Hepatocyte (in vitro differentiated cells): ENCODE data around the gene CFAP68. TPM values are rescaled to one million over a fixed set of nuclear protein-coding genes. Genes with fewer than 3 reads are reported as not detected.
"Not testable (repeated sequence)": the region's sequence is repeated elsewhere in the genome, so short reads cannot be mapped to it uniquely, and the experiment has no call there.

Source experiments
- DNase-seq: peaks from one replicate; pipeline ENCODE4 v3.0.0-alpha.2; 2016; ENCODE audit warnings: low spot score
- H2AFZ ChIP-seq: fragments of 200-600 bp; sonication (generic); 2 replicates; pipeline ENCODE4 v1.6.0; 2016; ENCODE audit warnings: antibody characterized with exemption, mild to moderate bottlenecking
- H3K27ac ChIP-seq: fragments of 200-600 bp; sonication (generic); 2 replicates; pipeline ENCODE4 v1.5.1; 2016; ENCODE audit warnings: mild to moderate bottlenecking
- H3K27me3 ChIP-seq: fragments of 200-600 bp; sonication (generic); 2 replicates; pipeline ENCODE4 v1.6.1; 2016
- H3K36me3 ChIP-seq: fragments of 200-600 bp; sonication (generic); replicated peaks from 2 replicates; pipeline ENCODE4 v1.5.1; 2016; ENCODE audit warnings: low read depth; ENCODE audit not compliant: insufficient read depth
- H3K4me1 ChIP-seq: fragments of 200-600 bp; sonication (generic); 2 replicates; pipeline ENCODE4 v1.5.1; 2016; ENCODE audit warnings: mild to moderate bottlenecking, moderate library complexity; ENCODE audit not compliant: insufficient read depth
- H3K4me2 ChIP-seq: fragments of 200-600 bp; sonication (generic); 2 replicates; pipeline ENCODE4 v1.6.0; 2016
- H3K4me3 ChIP-seq: fragments of 200-600 bp; sonication (generic); 2 replicates; pipeline ENCODE4 v1.5.1; 2016; ENCODE audit warnings: mild to moderate bottlenecking
- H3K79me2 ChIP-seq: fragments of 200-600 bp; sonication (generic); 2 replicates; pipeline ENCODE4 v1.6.0; 2017; ENCODE audit warnings: mild to moderate bottlenecking
- H3K9me2 ChIP-seq: fragments of 200-600 bp; sonication (generic); replicated peaks from 2 replicates; pipeline ENCODE4 v1.6.0; 2017; ENCODE audit warnings: mild to moderate bottlenecking; ENCODE audit not compliant: insufficient read depth
- H3K9me3 ChIP-seq: fragments of 200-600 bp; sonication (generic); 2 replicates; pipeline ENCODE4 v1.5.1; 2016; ENCODE audit warnings: low read depth, mild to moderate bottlenecking
- H4K20me1 ChIP-seq: fragments of 200-600 bp; sonication (generic); 2 replicates; pipeline ENCODE4 v1.6.0; 2016; ENCODE audit warnings: mild to moderate bottlenecking; ENCODE audit not compliant: insufficient read depth, poor library complexity, severe bottlenecking
- EZH2 ChIP-seq: fragments of 200-600 bp; sonication (generic); IDR thresholded peaks from 2 replicates; pipeline ENCODE4 v1.6.1; 2016; ENCODE audit warnings: antibody characterized with exemption, mild to moderate bottlenecking, borderline replicate concordance
- EZH2phosphoT487 ChIP-seq: fragments of 200-600 bp; sonication (generic); IDR thresholded peaks from one replicate; pipeline ENCODE4 v1.6.1; 2018; ENCODE audit warnings: antibody characterized with exemption, mild to moderate bottlenecking, low read depth, moderate library complexity; ENCODE audit not compliant: unreplicated experiment, severe bottlenecking
- WGBS: methylation state at CpG from one replicate; pipeline ENCODE4 v1.1.6; 2016; ENCODE audit warnings: low lambda C conversion rate; ENCODE audit errors: missing lambda C conversion rate; 5-methylcytosine and 5-hydroxymethylcytosine counted together
- polyA plus RNA-seq: library from polyadenylated mRNA; unstranded; fragments of >200 nt; fragmentation: Nextera tagmentation; extraction: Ambion mirVana; gene quantifications from 2 replicates; pipeline ENCODE4 v1.2.1, GENCODE V29; 2016
- total RNA-seq: library from RNA; depleted of rRNA; stranded (reverse); fragments of >200 nt; gene quantifications from 2 replicates; pipeline ENCODE4 v1.2.3, GENCODE V29; 2014
- TF ChIP-seq, protein P1 (sequence below): fragments of 200-600 bp; sonication (generic); IDR thresholded peaks from 2 replicates; pipeline ENCODE4 v1.5.1; 2016; ENCODE audit warnings: antibody characterized with exemption, mild to moderate bottlenecking; ENCODE audit not compliant: poor library complexity

Gene CFAP68
- total and polyA plus RNA-seq, 2 experiments from 2014 or later, result 21.8 to 24.6 TPM

DNA sequence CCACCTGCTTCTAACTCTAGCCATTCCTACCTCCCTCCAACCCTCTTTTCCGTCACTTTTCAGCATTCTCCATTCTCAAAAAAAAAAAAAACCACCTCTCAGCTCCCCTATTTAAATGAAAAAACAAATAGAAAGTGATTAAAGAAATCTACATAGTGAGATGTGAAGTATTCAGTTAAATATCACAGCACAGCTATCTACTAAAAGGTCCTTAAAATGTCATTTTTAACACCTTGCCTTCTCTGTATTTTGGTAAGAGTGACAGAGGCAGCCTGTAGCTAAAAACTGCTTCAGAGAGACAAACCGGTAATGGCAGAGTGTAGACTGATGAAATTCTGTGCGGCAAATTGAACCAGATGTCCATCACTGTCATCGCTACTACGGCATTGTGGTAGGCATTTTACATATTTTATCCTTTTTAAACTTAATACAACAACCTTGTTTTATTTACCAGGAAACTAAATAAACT lies 7.6 kb upstream of the CFAP68 start:
- Histone ChIP-seq H2AFZ (peak overlapping the region; percentile 96), H3K4me2 (peak overlapping the region; percentile 86), H4K20me1 (no peaks in the 10 kb centered on the region), H3K27me3 (no peaks in the 10 kb centered on the region), H3K27ac (peak overlapping the region; percentile 97), H3K4me1 (peaks cover 11% of the 10 kb centered on the region), H3K36me3 (no peaks in the 10 kb centered on the region), H3K9me3 (no peaks in the 10 kb centered on the region), H3K9me2 (no peaks in the 10 kb centered on the region), H3K4me3 (peak overlapping the region; percentile 98), H3K79me2 (peaks cover 13% of the 10 kb centered on the region)
- TF ChIP-seq, protein P1, sequence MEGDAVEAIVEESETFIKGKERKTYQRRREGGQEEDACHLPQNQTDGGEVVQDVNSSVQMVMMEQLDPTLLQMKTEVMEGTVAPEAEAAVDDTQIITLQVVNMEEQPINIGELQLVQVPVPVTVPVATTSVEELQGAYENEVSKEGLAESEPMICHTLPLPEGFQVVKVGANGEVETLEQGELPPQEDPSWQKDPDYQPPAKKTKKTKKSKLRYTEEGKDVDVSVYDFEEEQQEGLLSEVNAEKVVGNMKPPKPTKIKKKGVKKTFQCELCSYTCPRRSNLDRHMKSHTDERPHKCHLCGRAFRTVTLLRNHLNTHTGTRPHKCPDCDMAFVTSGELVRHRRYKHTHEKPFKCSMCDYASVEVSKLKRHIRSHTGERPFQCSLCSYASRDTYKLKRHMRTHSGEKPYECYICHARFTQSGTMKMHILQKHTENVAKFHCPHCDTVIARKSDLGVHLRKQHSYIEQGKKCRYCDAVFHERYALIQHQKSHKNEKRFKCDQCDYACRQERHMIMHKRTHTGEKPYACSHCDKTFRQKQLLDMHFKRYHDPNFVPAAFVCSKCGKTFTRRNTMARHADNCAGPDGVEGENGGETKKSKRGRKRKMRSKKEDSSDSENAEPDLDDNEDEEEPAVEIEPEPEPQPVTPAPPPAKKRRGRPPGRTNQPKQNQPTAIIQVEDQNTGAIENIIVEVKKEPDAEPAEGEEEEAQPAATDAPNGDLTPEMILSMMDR, result no peak
- TF ChIP-seq EZH2phosphoT487 (no peak), EZH2 (no peak)
- 70% methylated on average over 5 of the region's 5 CpGs for WGBS
- no peak for DNase-seq

DNA sequence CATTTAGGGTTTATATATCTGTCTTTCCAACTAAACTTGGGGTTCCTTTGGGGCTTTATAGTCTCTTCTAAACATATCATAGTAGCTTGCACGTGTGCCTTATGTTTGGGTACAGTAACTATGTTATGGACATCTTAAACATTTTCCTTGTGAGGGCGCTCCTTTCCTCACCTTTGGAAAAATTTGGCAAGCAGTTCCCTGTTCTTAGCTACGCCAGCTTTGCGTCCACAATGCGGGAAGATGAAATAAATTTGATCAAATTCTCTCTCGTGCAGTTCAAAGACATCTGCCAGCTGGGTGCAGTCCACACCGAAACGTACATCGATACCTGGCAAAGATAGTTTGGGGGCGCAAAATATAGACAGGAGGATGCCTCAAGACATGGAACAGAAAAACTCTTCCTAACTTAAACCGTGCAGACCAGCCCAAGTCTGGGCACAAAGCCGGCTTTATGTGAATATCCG lies 924 bp upstream of the CFAP68 start:
- Histone ChIP-seq H3K27me3 (no peaks in the 10 kb centered on the region), H4K20me1 (no peaks in the 10 kb centered on the region), H3K79me2 (no peaks in the 10 kb centered on the region), H2AFZ (peak overlapping the region; percentile 81), H3K27ac (peak overlapping the region; percentile 97), H3K4me2 (peak overlapping the region; percentile 78), H3K4me3 (peak overlapping the region; percentile 31), H3K36me3 (no peaks in the 10 kb centered on the region), H3K4me1 (no peaks in the 10 kb centered on the region), H3K9me2 (no peaks in the 10 kb centered on the region), H3K9me3 (no peaks in the 10 kb centered on the region)
- 1% methylated on average over 13 of the region's 13 CpGs for WGBS
- DNase-seq, result peak; percentile 43
- TF ChIP-seq, protein P1, result peak; percentile 15
- TF ChIP-seq EZH2phosphoT487, result no peak

DNA sequence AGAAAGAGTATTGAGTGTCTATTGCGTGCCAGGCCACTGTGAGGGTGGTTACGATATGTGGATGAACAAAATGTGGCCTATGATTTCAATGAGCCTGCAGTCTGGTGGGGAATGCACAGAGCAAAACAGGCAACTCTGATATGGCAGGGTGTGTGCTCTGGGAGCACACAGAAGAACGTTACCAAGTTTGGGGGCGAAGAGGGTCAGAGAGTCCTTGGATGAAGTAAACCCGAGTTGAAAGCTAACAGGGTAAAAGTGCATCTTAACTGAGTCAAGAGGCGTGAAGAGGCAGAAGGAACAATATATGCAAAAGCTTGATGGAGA lies 258 bp downstream of the CFAP68 start:
- H3K4me3 ChIP-seq, result peak overlapping the region; percentile 22
- 67% methylated on average over 6 of the region's 6 CpGs for WGBS
- H3K79me2 ChIP-seq, result no peaks in the 10 kb centered on the region
- H3K9me2 ChIP-seq, result no peaks in the 10 kb centered on the region
- H4K20me1 ChIP-seq, result no peaks in the 10 kb centered on the region
- H3K27me3 ChIP-seq, result no peaks in the 10 kb centered on the region
- H3K9me3 ChIP-seq, result no peaks in the 10 kb centered on the region
- peak overlapping the region; percentile 97 for H3K27ac ChIP-seq
- peak overlapping the region; percentile 81 for H3K4me2 ChIP-seq
- DNase-seq, result no peak
- H3K36me3 ChIP-seq, result no peaks in the 10 kb centered on the region
- H2AFZ ChIP-seq, result peak overlapping the region; percentile 78
- TF ChIP-seq EZH2phosphoT487 (no peak), EZH2 (no peak)
- TF ChIP-seq, protein P1, result no peak
- no peaks in the 10 kb centered on the region for H3K4me1 ChIP-seq

DNA sequence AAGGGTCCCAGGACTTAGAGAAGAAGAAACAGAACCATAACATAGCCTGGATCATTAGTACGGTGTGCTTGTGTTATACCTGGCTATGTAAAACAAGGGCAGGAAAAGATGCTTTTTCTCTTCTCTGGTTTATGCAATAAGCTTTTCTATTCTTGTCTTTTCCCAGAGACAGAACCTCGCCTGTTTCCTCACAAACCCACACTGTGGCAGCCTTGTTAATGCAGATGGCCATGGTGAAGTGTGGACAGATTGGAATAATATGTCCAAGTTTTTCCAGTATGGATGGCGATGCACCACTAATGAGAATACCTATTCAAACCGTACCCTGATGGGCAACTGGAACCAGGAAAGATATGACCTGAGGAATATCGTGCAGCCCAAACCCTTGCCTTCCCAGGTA lies 2.9 kb downstream of the CFAP68 start:
- WGBS, result 94% methylated on average over 5 of the region's 5 CpGs
- DNase-seq, result no peak
- no peak overlapping the region for H3K4me2 ChIP-seq

DNA sequence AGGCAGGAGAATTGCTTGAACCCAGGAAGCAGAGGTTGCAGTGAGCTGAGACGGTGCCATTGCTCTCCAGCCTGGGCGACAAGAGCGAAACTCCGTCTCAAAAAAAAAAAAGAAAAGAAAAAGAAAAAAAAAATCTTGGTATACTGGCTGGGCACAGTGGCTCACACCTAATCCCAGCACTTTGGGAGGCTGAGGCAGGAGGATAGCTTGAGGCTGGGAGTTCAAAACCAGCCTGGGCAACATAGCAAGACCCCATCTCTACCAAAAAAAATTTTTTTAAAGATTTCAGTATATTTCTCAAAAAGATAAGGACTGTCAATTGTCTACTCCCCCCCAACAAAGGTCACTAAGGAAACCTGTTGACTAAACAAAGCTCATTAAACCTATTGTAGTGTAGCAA lies 5.7 kb downstream of the CFAP68 start:
- not testable (repeated sequence) for H3K27ac ChIP-seq

More for the DNA sequence above, 2.9 kb downstream of the CFAP68 start:
- no peaks in the 10 kb centered on the region for H3K36me3 ChIP-seq
- no peaks in the 10 kb centered on the region for H3K27me3 ChIP-seq
- no peak overlapping the region for H3K27ac ChIP-seq
- no peak overlapping the region for H2AFZ ChIP-seq
- H3K9me2 ChIP-seq, result no peaks in the 10 kb centered on the region
- no peaks in the 10 kb centered on the region for H3K79me2 ChIP-seq
- H3K4me1 ChIP-seq, result no peaks in the 10 kb centered on the region
- no peak overlapping the region for H3K4me3 ChIP-seq
- no peaks in the 10 kb centered on the region for H4K20me1 ChIP-seq
- H3K9me3 ChIP-seq, result no peaks in the 10 kb centered on the region
- no peak for TF ChIP-seq EZH2phosphoT487

More for the DNA sequence above, 5.7 kb downstream of the CFAP68 start:
- H3K4me3 ChIP-seq, DNase-seq, H3K27me3 ChIP-seq, H3K4me1 ChIP-seq, H3K4me2 ChIP-seq, H3K9me3 ChIP-seq, H2AFZ ChIP-seq, H4K20me1 ChIP-seq, H3K9me2 ChIP-seq, H3K36me3 ChIP-seq, H3K79me2 ChIP-seq: not testable (repeated sequence)
- WGBS, result 100% methylated on average over 1 of the region's 4 CpGs
